NCI-H1417 treated with DMSO at 0.1 percent for 48 hours (cell line): ENCODE data around the gene CYP4F22.

Experiments used
- DNase-seq: peaks from one replicate; lab custom pipeline; 2025; lab: John Stamatoyannopoulos, UW

CYP4F22 gene

GRCh38 chr19:15536350-15536749, 28.0 kb downstream of the CYP4F22 start:
- no peak for DNase-seq

GRCh38 chr19:15538774-15539173, 30.4 kb downstream of the CYP4F22 start:
- DNase-seq: no peak

DNA sequence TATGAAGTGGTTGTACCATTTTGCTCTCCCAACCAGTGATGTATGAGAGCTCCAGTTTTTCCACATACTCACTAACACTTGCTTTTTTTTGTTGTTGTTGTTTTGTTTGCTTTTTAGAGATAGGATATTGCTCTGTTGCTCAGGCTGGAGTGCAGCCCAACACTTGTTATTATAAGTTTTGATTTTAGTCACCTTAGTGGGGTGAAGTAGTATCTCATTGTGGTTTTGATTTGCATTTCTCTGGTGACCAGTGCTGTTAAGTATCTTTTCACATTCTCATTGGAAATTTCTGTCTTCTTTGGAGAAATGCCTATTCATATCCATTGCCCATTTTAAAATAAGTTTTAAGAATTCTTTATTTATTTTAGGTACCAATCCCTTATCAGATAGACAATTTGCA, 31.3 kb downstream of the CYP4F22 start:
- DNase-seq: no peak

- no peak for DNase-seq
Measured at GRCh38 chr19:15540435-15540834, 32.1 kb downstream of the CYP4F22 start.

DNA sequence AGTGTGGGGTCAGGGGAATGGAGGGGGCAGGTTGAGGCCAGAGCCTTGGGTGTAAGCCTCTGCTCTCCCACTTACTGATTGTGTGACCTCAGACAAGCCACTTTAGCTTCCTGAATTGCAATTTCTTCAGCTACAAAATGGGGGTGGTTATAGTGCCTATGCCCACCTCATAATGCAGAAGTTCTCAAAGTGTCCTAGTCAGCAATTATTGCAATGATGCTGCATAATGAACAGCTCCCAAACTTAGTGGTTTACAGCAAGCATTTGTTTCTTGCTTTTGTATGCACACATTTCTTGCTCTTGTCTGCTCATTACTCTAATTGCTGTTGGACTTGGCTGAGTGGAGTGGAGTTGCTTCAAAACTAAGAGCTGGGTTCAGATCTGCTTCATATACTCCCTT, 36.0 kb downstream of the CYP4F22 start:
- DNase-seq: no peak

DNA sequence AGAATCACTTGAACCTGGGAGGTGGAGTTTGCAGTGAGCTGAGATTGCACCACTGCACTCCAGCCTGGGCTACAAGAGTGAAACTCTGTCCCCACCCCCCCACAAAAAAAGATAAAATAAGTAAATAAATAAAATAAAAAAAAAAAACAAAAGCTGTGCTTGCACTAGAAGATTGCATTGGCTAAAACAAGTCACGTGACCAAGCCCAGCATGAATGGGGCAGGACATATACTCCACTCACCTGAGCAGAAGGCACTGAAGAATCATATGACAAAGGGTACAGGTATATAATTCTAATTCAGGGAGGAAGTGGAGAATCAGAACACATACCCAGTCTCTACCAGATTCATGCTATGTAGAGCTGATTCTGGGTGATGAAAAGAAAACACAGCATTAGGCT, 36.6 kb downstream of the CYP4F22 start:
- no peak for DNase-seq

DNA sequence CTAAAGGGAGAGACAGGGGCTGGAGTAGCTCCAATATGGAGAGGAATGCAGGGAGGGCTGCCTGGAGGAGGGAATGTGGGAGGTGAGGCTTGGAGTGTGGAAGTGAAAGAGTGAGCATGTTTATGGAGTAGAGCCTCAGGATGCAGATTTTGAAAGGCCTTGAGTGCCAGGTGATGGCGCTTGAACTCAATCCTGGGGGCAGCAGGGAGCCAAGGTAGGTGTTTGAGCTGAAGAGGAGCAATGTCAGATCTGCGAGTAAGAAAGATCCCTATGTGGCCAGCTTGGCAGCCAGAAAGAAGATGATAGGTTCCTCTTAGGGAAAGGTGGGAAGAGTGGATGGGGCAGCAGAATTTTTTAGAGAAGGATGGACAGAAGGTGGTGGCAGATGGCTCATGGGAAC, 40.3 kb downstream of the CYP4F22 start:
- no peak for DNase-seq

DNA sequence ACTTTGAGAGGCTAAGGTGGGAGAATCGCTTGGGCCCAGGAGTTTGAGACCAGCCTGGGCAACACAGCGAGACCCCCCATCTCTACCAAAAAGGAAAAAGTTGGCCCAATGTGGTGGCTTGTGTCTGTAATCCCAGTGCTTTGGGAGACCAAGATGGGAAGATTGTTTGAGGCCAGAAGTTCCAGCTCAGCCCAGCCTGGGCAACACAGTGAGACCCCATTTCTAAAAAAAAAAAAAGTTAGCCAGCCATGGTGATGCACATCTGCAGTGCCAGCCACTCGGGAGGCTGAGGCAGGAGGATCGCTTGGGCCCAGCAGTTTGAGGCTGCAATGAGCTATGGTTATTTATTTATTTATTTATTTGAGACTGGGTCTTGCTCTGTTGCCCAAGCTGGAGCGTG, 41.3 kb downstream of the CYP4F22 start:
- DNase-seq: no peak

DNA sequence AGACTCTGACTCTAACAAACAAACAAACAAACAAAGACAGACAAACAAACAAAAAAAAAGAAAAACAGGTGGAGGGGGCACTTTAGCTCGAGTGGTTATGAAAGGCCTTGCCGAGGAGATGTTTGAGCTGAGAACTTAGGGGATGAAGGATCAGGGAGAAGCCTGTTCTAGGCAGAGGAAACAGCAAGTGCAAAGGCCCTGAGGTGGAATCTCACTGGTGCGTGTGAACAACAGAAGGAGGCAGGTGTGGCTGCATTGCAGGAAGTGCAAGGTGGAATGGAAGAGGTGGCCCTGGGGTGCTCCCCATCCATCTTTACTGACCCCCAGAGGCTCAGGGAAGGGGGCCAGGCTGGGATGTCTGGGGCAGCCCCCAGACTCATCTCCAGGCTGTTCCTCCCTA, 41.9 kb downstream of the CYP4F22 start:
- no peak for DNase-seq

GRCh38 chr19:15550929-15551292, 42.6 kb downstream of the CYP4F22 start:
- no peak for DNase-seq

- no peak for DNase-seq
Measured at GRCh38 chr19:15551293-15552004, 43.1 kb downstream of the CYP4F22 start.

DNA sequence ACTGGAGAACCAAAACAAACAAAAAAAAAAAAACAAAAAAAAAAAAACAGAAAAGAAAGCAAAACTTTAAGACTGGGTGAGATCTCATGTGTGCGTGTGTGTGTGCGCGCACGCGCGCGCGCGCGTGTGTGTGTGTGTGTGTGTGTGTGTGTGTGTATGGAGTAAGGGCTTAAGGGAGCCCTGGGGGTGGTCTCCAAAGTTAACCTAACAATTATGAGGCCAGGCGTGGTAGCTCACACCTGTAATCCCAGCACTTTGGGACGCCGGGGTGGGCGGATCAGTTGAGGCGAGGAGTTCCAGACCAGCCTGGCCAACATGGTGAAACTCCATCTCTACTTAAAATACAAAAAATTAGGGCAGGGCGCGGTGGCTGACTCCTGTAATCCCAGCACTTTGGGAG, 46.7 kb downstream of the CYP4F22 start:
- DNase-seq: no peak

DNA sequence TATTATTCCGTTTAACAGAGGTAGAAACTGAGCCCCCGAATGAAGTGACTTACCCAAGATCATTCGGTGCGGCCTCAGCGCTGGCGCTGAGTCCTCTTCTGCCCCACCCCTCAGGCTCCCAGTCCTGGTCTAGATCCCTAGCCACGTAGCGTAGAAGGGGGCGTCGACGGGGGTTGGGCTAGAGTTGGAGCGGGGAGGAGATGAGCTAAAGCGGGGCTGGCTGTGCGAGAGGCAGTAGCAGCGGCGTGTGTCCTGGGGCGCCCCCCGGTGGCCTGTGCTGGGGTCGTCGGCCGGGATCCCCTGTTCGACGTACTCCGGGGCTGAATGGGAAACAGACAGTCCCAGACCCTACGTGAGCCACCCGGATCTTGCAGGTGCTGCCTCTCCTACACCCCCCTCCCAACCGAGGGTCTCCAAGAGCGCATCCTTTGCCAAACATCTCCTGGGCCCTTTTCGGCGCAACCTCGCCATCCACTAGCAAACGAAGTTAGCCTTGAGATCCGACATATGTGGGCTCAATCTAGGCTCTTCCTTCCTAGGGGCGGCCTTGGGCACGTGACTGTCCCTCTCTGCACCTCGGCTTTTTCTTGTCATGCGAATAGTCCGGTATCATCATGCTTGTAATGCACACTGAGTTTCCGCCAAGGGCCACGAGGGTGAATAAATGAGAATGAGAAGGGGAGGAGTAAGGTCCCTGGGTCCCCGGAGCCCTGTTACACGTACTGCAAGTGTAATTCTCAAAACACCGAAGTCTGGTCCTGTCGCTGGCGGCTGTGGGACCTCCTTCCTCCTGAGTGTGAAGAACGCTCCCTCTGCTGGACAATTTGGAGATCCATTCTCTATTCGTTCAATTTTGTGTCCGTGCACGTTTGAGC, 47.7 kb downstream of the CYP4F22 start:
- peak; percentile 53 for DNase-seq

DNA sequence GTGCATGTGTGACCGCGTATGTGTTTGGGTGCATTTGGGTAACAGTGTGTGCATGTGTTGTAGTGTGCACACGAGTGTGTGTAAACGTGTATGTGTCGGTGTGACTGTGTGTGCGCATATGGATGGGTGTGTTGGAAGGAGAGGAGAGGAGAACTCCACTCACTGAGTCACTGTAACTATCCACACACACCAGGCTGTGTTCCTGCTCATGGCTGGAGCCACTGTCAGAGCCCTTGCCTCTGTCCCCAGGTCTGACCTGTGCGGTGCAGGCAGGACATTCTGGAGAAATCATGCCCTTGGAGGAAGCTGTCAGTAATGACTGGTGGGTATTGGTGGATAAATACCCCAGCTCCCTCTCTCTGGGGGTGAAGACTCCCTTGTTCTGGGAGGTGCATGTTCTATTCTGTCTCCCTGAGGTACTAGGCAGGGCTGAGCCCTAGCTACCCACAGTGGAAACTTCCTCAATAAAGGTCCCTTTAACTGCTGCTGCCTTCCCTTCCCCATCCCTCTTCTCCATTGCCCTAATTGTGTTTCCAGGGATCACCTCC, 48.4 kb downstream of the CYP4F22 start:
- DNase-seq: no peak

DNA sequence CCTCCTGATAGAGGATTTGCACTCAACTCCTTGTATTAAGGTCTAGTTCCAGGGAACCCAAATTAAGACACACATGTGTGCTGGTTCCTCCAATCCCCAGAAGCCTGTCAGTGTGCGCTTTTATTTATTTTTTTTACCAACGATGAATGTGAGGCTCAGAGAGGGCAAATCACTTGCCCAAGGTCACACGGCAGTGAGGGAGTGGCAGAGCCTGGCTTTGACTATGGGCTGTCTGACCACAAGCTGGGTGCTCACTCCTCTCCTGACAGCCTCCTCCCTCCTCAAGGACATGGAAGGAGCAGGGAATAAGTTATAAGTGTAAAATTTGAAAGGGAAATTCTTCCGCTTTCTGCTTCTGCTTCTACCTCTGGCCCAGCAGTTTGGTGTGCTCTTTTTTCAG, 48.9 kb downstream of the CYP4F22 start:
- DNase-seq: no peak

GRCh38 chr19:15562145-15562544, 53.8 kb downstream of the CYP4F22 start:
- no peak for DNase-seq

GRCh38 chr19:15562861-15563260, 54.5 kb downstream of the CYP4F22 start:
- no peak for DNase-seq

DNA sequence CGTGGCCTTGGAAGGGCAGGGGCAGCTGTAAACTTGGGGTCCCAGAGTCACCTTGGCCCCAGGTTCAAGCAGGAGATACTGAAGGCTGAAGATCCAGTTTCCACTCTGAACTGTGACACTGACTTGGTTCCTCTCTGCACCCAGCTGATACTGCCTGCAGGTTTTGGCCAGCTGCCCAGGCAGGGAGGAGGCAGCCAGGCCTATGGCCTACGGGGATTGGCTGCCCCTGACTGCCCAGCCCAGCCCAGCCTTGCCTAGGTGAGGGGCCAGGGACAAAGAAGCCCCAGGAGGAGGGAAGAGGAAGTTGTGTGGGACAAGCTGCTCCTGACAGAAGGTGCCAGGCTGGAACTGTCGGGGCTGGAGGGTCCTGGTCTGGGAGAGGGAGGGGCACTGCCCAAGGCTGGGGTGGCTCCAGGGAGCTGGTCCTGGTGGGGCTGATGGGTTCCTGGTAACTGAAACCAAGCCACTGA, 55.0 kb downstream of the CYP4F22 start:
- DNase-seq: no peak

GRCh38 chr19:15563931-15564330, 55.6 kb downstream of the CYP4F22 start:
- DNase-seq: no peak

GRCh38 chr19:15564534-15565168, 56.3 kb downstream of the CYP4F22 start:
- DNase-seq: no peak

GRCh38 chr19:15570420-15570819, 62.1 kb downstream of the CYP4F22 start:
- DNase-seq: no peak

- DNase-seq: no peak
Measured at GRCh38 chr19:15575406-15575805, 67.1 kb downstream of the CYP4F22 start.
